HG03521 (cell line): ENCODE results near the gene KLHL6.
"Not testable (repeated sequence)": the region's sequence is repeated elsewhere in the genome, so short reads cannot be mapped to it uniquely, and the experiment has no call there.

Source experiments
- ATAC-seq: cut with Tn5 transposase; IDR thresholded peaks from one replicate; pipeline ENCODE4 v1.9.1; 2021; ENCODE audit warnings: mild to moderate bottlenecking, moderate library complexity; ENCODE audit not compliant: unreplicated experiment

The KLHL6 gene

GRCh38 chr3:183570191-183570590 lies 14.7 kb upstream of the KLHL6 start:
- ATAC-seq, result not testable (repeated sequence)

- ATAC-seq, result no peak
Observed at GRCh38 chr3:183566880-183567279, 11.4 kb upstream of the KLHL6 start.

- no peak for ATAC-seq
Observed at GRCh38 chr3:183564046-183564445, 8.5 kb upstream of the KLHL6 start.

GRCh38 chr3:183563536-183563874 lies 8.0 kb upstream of the KLHL6 start:
- ATAC-seq, result no peak

GRCh38 chr3:183560607-183561006 lies 5.1 kb upstream of the KLHL6 start:
- no peak for ATAC-seq

GRCh38 chr3:183558495-183558894 lies 3.0 kb upstream of the KLHL6 start:
- ATAC-seq, result no peak

GRCh38 chr3:183556722-183557121 lies 1.2 kb upstream of the KLHL6 start:
- no peak for ATAC-seq

GRCh38 chr3:183554377-183554776 lies 1.1 kb downstream of the KLHL6 start:
- no peak for ATAC-seq

- no peak for ATAC-seq
Observed at GRCh38 chr3:183553334-183554026, 2.0 kb downstream of the KLHL6 start.

- no peak for ATAC-seq
Observed at GRCh38 chr3:183551930-183552329, 3.6 kb downstream of the KLHL6 start.

- ATAC-seq, result no peak
Observed at GRCh38 chr3:183548262-183548769, 7.2 kb downstream of the KLHL6 start.

- ATAC-seq, result no peak
Observed at GRCh38 chr3:183546625-183547024, 8.9 kb downstream of the KLHL6 start.

GRCh38 chr3:183545708-183546107 lies 9.8 kb downstream of the KLHL6 start:
- ATAC-seq, result no peak

- ATAC-seq, result no peak
Observed at GRCh38 chr3:183542355-183542754, 13.2 kb downstream of the KLHL6 start.

- ATAC-seq, result no peak
Observed at GRCh38 chr3:183541738-183542137, 13.8 kb downstream of the KLHL6 start.

- no peak for ATAC-seq
Observed at GRCh38 chr3:183541235-183541655, 14.3 kb downstream of the KLHL6 start.

- peak; percentile 40 for ATAC-seq
Observed at GRCh38 chr3:183540501-183541234, 14.8 kb downstream of the KLHL6 start.

- ATAC-seq, result no peak
Observed at GRCh38 chr3:183539811-183540210, 15.7 kb downstream of the KLHL6 start.

- no peak for ATAC-seq
Observed at GRCh38 chr3:183538486-183538885, 17.0 kb downstream of the KLHL6 start.

GRCh38 chr3:183537295-183537730 lies 18.2 kb downstream of the KLHL6 start:
- no peak for ATAC-seq

- peak; percentile 66 for ATAC-seq
Observed at GRCh38 chr3:183536238-183536880, 19.1 kb downstream of the KLHL6 start.

GRCh38 chr3:183534249-183534648 lies 21.3 kb downstream of the KLHL6 start:
- ATAC-seq, result no peak
